Osteocyte (in vitro differentiated cells): Measurements from ENCODE around the gene ZYG11A. TPM values are rescaled to one million over a fixed set of nuclear protein-coding genes. Genes with fewer than 3 reads are reported as not detected.

Source experiments
- DNase-seq: peaks from one replicate; pipeline ENCODE4 v3.0.0; 2021; ENCODE audit warnings: mixed read lengths; ENCODE audit not compliant: unreplicated experiment; ENCODE audit errors: extremely low spot score
- H3K27ac Mint-ChIP-seq: one replicate; pipeline ENCODE4 v1.8.0; 2021; ENCODE audit warnings: mild to moderate bottlenecking, mixed read lengths; ENCODE audit not compliant: unreplicated experiment
- H3K27me3 Mint-ChIP-seq: one replicate; pipeline ENCODE4 v1.8.0; 2021; ENCODE audit warnings: mixed read lengths; ENCODE audit not compliant: unreplicated experiment
- H3K36me3 Mint-ChIP-seq: one replicate; pipeline ENCODE4 v1.8.0; 2021; ENCODE audit warnings: mixed read lengths; ENCODE audit not compliant: unreplicated experiment
- H3K4me1 Mint-ChIP-seq: one replicate; pipeline ENCODE4 v1.8.0; 2021; ENCODE audit warnings: mixed read lengths; ENCODE audit not compliant: unreplicated experiment
- H3K4me3 Mint-ChIP-seq: one replicate; pipeline ENCODE4 v1.8.0; 2021; ENCODE audit warnings: mild to moderate bottlenecking, moderate library complexity, mixed read lengths; ENCODE audit not compliant: unreplicated experiment
- H3K9me3 Mint-ChIP-seq: one replicate; pipeline ENCODE4 v1.8.0; 2021; ENCODE audit warnings: mixed read lengths; ENCODE audit not compliant: unreplicated experiment
- CTCF ChIP-seq: fragments of 200-600 bp; sonication (generic); IDR thresholded peaks from 2 replicates; pipeline ENCODE4 v1.5.0; 2021; ENCODE audit warnings: antibody characterized with exemption, mild to moderate bottlenecking, moderate library complexity
- total RNA-seq: library from RNA; stranded (reverse); gene quantifications from 2 replicates; pipeline ENCODE4 v1.2.1, GENCODE V29; 2021

ZYG11A gene
- total RNA-seq, 1 donor from 2014 or later = 0.30 TPM

- DNase-seq = no peak
- H3K36me3 Mint-ChIP-seq = no peaks in the 10 kb centered on the region
- H3K4me3 Mint-ChIP-seq = no peak overlapping the region
- H3K27ac Mint-ChIP-seq = no peak overlapping the region
- no peaks in the 10 kb centered on the region for H3K27me3 Mint-ChIP-seq
- TF ChIP-seq CTCF = no peak
- no peaks in the 10 kb centered on the region for H3K9me3 Mint-ChIP-seq
- no peaks in the 10 kb centered on the region for H3K4me1 Mint-ChIP-seq
Measured at GRCh38 chr1:52900402-52900801, 57.8 kb downstream of the ZYG11A start.

- H3K4me1 Mint-ChIP-seq = no peaks in the 10 kb centered on the region
- H3K4me3 Mint-ChIP-seq = no peak overlapping the region
- no peaks in the 10 kb centered on the region for H3K27me3 Mint-ChIP-seq
- no peaks in the 10 kb centered on the region for H3K9me3 Mint-ChIP-seq
- no peaks in the 10 kb centered on the region for H3K36me3 Mint-ChIP-seq
- no peak for TF ChIP-seq CTCF
- H3K27ac Mint-ChIP-seq = no peak overlapping the region
- DNase-seq = no peak
Measured at GRCh38 chr1:52901384-52901783, 58.8 kb downstream of the ZYG11A start.

GRCh38 chr1:52904208-52904926 lies 61.8 kb downstream of the ZYG11A start:
- Mint-ChIP-seq H3K4me3 (no peak overlapping the region), H3K27me3 (no peaks in the 10 kb centered on the region), H3K27ac (no peak overlapping the region), H3K4me1 (no peaks in the 10 kb centered on the region), H3K36me3 (peaks cover 1% of the 10 kb centered on the region), H3K9me3 (no peaks in the 10 kb centered on the region)
- no peak for DNase-seq
- no peak for TF ChIP-seq CTCF

GRCh38 chr1:52904927-52905698 lies 62.6 kb downstream of the ZYG11A start:
- TF ChIP-seq CTCF = peak; percentile 46
- Mint-ChIP-seq H3K4me1 (no peaks in the 10 kb centered on the region), H3K27ac (no peak overlapping the region), H3K9me3 (no peaks in the 10 kb centered on the region), H3K36me3 (peaks cover 1% of the 10 kb centered on the region), H3K4me3 (no peak overlapping the region), H3K27me3 (no peaks in the 10 kb centered on the region)
- DNase-seq = no peak

GRCh38 chr1:52906135-52906603 lies 63.6 kb downstream of the ZYG11A start:
- no peak for TF ChIP-seq CTCF
- Mint-ChIP-seq H3K9me3 (no peaks in the 10 kb centered on the region), H3K27ac (no peak overlapping the region), H3K36me3 (peaks cover 1% of the 10 kb centered on the region), H3K4me3 (no peak overlapping the region), H3K4me1 (no peaks in the 10 kb centered on the region), H3K27me3 (no peaks in the 10 kb centered on the region)
- no peak for DNase-seq
